Inflammatory macrophage treated with lipopolysaccharide for 4 hours (primary cell): ENCODE measurements around the gene SEZ6.
A peak's percentile ranks its signal among the peaks of the same experiment; 100 is the strongest.
"Not testable (repeated sequence)": the region's sequence is repeated elsewhere in the genome, so short reads cannot be mapped to it uniquely, and the experiment has no call there.

Source experiments
- DNase-seq: peaks from one replicate; pipeline ENCODE4 v3.0.0-alpha.2; 2020

Gene SEZ6

GRCh38 chr17:28951991-28952975, 53.5 kb downstream of the SEZ6 start:
- DNase-seq = peak; percentile 99

DNA sequence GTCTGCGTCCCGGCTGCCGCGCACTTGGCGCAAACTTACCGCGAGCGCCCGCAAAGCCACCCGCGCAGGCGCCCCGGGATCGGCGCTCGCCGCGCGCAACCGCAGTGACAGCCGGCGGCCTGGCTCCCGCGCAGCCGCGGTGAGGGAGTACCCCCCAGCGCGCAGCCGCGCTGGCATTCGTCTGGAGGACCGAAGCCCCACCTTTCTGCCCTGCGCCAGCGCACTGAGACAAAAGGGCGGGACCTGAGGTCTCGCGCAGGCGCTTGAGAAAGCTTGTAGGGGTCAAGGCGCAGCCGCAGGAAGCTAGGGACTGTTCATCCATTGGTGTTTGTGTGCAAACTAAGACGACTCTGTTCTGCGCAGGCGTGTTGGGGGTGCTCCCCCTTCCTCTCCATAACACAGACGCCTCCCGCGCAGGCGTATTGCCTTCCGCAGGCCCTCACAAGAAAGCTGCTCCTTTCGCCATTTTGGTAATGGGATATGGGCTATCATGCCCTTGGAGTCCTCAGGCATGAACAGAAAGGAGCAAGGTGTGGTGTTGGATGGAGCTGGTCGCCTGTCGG, 54.3 kb downstream of the SEZ6 start, which contains the start of gene PHF12:
PHF12 (minus strand) TSS at position 91 of the 563 bp plus-strand sequence. CDS start 558 bp downstream, outside the sequence.
- peak; percentile 100 for DNase-seq

DNA sequence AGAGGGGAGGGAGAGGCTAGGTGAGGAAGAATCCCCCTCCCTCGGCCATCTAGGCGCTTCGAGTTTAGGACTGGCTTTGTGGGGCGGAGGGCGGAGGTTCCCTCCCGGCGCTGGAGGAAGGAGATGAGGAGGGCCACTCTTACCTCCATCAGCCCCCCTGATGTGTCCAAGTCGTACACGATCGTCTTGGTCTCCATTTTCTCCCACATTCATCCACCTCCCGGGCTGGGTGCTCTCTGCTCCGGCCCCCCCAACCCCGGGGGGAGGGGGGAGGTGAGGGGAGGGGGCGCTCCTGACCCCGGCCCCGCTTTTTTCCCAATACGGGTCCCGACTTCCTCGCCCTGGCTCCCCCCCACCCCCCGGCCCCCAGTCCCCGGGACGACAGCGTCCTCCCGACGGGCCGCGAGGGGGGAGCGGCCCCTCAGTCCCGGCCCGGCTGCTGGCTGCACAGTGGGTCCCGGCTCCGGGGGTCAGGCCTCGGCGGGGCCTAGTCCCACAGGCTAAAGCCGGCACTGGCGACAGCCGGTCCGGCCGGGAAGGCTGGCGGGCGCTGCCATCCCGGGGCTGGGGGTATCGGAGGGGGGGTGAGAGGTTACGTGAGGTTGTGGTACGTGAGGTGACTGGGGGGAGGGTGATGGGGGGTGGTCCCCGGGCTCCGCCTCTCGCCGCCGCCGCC, 54.9 kb downstream of the SEZ6 start:
- no peak for DNase-seq

- DNase-seq = peak; percentile 40
Observed at GRCh38 chr17:28950017-28950751, 55.6 kb downstream of the SEZ6 start.

DNA sequence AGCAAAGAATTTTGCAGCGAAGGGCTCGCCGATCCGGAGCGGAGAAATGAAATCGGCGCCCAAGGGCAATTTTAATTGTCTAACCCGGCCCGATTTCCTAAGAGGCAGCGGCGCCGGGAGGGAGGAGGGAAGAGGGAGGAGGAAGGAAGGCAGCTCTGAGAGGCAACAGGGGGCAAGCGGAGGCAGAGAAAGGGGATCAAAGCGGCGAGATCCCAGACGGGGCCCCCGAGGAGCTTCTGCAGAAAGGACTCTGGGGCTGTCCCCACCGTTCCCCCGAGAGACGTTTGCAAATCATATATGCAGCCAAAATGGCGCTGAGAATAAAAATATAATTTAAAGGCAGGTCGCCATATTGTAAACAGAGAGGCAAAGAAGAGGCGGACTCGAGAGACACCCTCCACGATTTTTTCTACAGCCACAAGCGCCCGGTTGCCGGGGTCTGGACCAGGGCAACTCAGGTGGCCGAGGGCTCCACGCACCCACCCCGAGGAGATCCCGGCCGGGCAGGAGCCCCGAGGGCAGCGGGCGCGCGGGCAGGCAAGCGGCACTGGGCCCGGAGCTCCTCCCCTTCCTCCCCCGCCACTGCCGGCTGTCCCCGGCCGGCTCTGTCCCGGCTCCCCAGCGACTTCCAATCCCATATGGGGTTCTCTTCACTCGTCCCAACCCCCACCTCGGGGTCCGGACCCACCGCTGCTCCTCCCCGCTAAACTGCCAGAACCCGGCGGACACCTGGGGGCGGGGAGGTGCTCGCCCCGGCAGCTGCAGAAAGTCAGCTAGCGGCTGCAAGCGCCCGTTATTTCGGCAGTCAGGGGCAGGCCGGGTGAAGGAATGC, 56.4 kb downstream of the SEZ6 start:
- peak; percentile 86 for DNase-seq

GRCh38 chr17:28948873-28949184, 57.0 kb downstream of the SEZ6 start:
- no peak for DNase-seq

DNA sequence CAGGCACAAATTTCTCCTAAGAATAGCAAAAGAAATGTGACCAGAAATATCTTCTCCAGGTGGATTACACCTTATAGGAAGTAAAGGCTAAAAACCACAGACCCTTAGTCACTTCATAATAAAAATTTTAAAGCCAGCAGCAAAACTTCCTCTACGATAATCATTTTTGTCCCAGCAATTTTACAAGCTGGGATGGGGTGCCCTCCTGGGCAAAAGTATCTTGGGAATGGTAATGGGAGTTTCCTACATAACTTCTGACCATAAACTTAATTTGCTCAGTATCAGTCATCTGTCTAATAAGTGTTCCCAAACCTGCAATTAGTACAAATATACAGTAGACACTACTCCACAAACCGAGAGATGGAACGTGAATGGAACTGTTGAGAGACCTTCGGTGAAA, 57.5 kb downstream of the SEZ6 start:
- no peak for DNase-seq

GRCh38 chr17:28947639-28948038, 58.2 kb downstream of the SEZ6 start:
- DNase-seq = no peak

GRCh38 chr17:28946239-28946638, 59.6 kb downstream of the SEZ6 start:
- DNase-seq = no peak

DNA sequence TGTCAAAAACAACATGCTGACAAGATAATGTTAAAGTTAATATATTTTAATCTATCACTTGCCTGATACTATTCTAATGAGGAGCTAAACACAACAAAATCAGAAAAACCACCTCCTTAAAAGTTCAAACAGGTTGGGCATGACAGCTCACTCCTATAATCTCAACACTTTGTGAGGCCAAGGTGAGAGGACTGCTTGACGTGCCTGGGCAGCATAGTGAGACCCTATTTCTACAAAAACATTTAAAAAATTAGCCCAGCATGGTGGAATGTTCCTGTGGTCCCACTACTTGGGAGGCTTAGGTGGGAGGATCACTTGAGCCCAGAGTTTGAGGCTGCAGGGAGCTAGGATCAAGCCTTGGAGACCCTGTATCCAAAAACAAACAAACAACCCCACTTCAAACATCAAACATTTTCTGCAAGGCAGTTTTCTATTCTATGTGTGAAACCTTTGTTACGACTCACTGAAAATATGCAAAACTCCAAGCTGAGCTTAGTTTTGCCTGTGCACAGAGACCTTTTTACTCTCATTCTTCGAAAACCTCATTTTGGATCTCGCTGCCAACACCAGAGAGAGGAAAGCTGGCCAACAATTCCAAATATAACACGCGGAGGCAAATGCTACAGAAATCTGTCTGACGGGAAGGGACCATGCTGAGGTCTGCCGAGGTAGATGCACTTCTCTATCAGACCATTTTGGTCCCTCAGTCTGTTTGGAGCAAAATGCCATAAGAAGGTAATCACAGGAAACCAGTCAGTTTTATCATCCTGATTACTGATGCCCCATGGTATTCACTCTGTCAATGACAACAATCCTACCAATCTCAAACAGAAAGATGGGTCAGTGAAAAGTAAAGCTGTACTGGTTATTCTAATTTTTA, 60.7 kb downstream of the SEZ6 start:
- no peak for DNase-seq

DNA sequence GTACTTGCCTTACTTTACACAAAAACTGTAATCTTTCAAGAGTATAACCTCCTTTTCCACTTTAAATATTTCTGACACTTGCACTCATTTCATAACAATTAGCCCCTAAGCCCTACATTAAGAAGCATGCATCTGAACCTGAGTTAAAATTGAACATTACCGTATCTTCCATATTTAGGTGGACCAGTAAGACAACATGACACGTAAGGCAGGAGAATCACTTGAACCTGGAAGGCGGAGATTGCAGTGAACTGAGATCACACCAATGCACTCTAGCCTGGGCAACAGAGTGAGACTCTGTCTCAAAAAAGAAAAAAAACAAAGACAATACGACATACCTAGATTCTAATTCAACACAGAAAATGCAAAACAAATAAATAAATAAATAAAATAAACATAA, 61.5 kb downstream of the SEZ6 start:
- DNase-seq = no peak

DNA sequence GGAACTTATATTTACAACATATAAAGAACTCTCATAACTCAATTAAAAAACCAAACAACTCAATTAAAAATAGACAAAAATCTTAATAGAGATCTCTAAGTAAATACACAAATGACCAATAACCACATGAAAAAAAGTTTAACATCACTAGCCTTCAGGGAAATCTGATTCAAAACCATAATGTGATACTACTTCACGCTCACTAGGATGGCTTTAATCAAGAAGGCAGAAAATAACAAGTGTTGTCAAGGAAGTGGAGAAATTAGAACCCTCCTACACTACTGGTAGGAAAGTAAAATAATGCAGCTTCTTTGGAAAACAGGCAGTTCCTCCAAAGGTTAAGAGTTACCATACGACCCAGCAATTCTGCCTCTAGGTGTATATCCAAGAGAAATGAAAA, 62.9 kb downstream of the SEZ6 start:
- no peak for DNase-seq

DNA sequence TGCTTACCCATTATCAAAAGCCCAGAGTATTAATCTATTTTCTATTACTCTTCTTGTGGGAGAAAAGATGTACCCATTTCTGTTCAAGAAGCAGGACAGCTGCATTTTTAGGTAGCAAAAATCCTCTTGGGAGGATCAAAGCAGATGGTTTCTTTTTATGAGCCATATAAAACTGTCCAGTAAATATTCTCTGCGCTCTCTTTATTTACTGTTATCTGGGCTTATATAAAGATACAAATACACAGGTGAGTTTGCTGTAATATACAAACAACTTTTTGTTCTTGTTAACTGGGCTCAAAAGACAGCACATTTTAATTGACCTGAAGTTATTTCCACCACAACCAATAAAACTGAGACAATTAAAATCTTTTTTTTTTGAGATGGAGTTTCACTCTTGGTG, 64.6 kb downstream of the SEZ6 start:
- DNase-seq = no peak

DNA sequence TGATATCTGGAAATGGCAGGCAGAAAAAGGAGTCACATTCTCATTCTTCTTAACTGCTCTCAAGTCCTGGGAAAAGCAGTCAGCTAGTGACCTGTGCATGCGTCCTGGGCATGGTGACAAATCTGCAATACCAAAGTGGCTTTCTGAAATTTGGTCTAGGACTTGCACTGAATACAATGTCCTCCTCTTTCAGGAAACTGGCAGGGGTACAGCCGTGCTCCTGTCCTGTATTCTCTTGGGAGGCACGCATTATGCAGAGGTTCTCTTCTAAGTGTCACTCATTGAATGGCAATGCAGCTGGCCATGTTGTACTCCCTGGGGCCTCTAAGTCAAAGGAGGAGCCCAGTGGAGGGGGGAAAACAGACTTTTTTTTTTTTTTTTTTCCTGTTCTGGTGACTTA, 65.2 kb downstream of the SEZ6 start:
- DNase-seq = no peak

- peak; percentile 18 for DNase-seq
Observed at GRCh38 chr17:28940142-28940541, 65.7 kb downstream of the SEZ6 start.

DNA sequence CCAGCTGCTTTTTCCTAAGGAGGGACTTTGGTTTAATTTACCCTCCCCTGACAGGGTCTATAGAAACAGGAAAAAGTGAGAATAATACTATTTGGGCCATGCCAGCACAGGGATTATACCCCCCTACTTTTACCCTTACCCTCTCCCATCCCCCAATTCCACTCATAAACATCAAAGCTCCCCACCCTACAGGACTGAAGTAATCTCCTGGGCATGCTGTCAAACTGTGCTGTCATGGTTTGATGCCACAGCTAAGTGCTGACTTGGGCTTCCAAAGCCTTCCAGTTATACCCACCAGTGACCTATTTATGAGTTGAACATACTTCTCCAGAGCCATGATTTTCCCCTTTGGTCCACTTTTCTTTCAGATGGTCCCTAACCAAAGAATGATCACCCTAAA, 67.3 kb downstream of the SEZ6 start:
- no peak for DNase-seq

GRCh38 chr17:28937044-28937729, 68.6 kb downstream of the SEZ6 start:
- peak; percentile 79 for DNase-seq

- DNase-seq = no peak
Observed at GRCh38 chr17:28935744-28936460, 69.9 kb downstream of the SEZ6 start.

- not testable (repeated sequence) for DNase-seq
Observed at GRCh38 chr17:28934508-28934907, 71.3 kb downstream of the SEZ6 start.

DNA sequence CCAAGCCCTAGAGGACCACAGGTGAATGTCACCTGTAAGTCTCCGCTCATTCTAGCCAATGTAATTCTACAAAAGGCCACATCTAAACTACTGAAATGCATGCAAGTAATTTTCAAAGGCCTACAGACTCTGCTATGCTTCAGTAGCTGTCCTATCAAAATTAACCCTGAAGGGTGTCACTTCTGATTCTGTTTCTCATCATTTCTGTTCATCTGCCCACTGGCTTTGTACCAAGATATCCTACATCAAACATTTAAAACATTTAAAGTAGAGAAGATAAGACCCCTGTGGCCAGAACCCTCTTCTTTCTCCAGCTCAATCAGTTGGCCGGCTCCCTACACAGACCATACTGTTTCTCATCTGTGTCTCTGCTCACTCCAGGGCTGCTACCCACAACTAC, 76.0 kb downstream of the SEZ6 start:
- DNase-seq = no peak
